A549 (cell line): ENCODE measurements around the gene TENM3.

Experiments used
- CEBPB ChIP-seq, 2 experiments: fragments of >200 bp in 1 of 2; sonication (Bioruptor Twin) in 1 of 2; formaldehyde crosslinking in 1 of 2; IDR thresholded peaks; 2 replicates each; pipeline ENCODE4 v1.6.1; 2012 to 2016
- EHF ChIP-seq: fragments of 250-450 bp; sonication (Bioruptor Pico); IDR thresholded peaks from 2 replicates; pipeline ENCODE4 v1.5.0; 2020; ENCODE audit warnings: mild to moderate bottlenecking
- EP300 ChIP-seq, 2 experiments: fragments of >200 bp; sonication (Bioruptor Twin); formaldehyde crosslinking; IDR thresholded peaks; 2 replicates in 1 of 2; 3 replicates in 1 of 2; pipeline ENCODE4 v1.6.1; 2016 to 2017
- ESRRA ChIP-seq: fragments of 150-350 bp; IDR thresholded peaks from 2 replicates; pipeline ENCODE4 v1.6.1; 2014; ENCODE audit warnings: mild to moderate bottlenecking, low read length, borderline replicate concordance
- JUNB ChIP-seq: fragments of >200 bp; sonication (Bioruptor Twin); formaldehyde crosslinking; IDR thresholded peaks from 2 replicates; pipeline ENCODE4 v1.6.1; 2016
- KDM5A ChIP-seq: fragments of 200-600 bp; sonication (generic); IDR thresholded peaks from 2 replicates; pipeline ENCODE4 v1.6.1; 2016; ENCODE audit warnings: antibody characterized with exemption, mild to moderate bottlenecking
- MAFK ChIP-seq: fragments of 450-650 bp; IDR thresholded peaks from 2 replicates; pipeline ENCODE4 v1.6.1; 2014; ENCODE audit not compliant: partially characterized antibody
- NPAS2 ChIP-seq: fragments of 250-450 bp; sonication (Bioruptor Pico); IDR thresholded peaks from 2 replicates; pipeline ENCODE4 v1.8.0; 2022; ENCODE audit warnings: mild to moderate bottlenecking, moderate library complexity, borderline replicate concordance
- POLR2A ChIP-seq: IDR thresholded peaks from 2 replicates; pipeline ENCODE4 v1.6.1; 2012; ENCODE audit warnings: mild to moderate bottlenecking, low read length
- POLR2AphosphoS2 ChIP-seq: conservative IDR thresholded peaks from 2 replicates; pipeline ENCODE4 v1.6.1; 2012; ENCODE audit warnings: low read length, improper control_type of control experiment, inconsistent platforms
- RNF2 ChIP-seq: fragments of 200-600 bp; sonication (generic); IDR thresholded peaks from 2 replicates; pipeline ENCODE4 v1.6.1; 2016; ENCODE audit warnings: low read depth, mild to moderate bottlenecking, antibody characterized with exemption, moderate library complexity, borderline replicate concordance
- TF ChIP-seq, protein P1 (sequence below): fragments of >200 bp; sonication (Bioruptor Twin); formaldehyde crosslinking; IDR thresholded peaks from 3 replicates; pipeline ENCODE4 v1.5.1; 2016

- TF ChIP-seq MAFK (no peak), KDM5A (no peak), POLR2A (no peak), CEBPB (IDR thresholded peaks at IDR 0.05) (no peak), NPAS2 (CRISPR knock-in tag) (no peak), ESRRA (no peak), RNF2 (no peak), EP300 (IDR thresholded peaks at IDR 0.05) (no peak), POLR2AphosphoS2 (no peak), JUNB (no peak), EHF (CRISPR knock-in tag) (no peak)
- TF ChIP-seq, protein P1, sequence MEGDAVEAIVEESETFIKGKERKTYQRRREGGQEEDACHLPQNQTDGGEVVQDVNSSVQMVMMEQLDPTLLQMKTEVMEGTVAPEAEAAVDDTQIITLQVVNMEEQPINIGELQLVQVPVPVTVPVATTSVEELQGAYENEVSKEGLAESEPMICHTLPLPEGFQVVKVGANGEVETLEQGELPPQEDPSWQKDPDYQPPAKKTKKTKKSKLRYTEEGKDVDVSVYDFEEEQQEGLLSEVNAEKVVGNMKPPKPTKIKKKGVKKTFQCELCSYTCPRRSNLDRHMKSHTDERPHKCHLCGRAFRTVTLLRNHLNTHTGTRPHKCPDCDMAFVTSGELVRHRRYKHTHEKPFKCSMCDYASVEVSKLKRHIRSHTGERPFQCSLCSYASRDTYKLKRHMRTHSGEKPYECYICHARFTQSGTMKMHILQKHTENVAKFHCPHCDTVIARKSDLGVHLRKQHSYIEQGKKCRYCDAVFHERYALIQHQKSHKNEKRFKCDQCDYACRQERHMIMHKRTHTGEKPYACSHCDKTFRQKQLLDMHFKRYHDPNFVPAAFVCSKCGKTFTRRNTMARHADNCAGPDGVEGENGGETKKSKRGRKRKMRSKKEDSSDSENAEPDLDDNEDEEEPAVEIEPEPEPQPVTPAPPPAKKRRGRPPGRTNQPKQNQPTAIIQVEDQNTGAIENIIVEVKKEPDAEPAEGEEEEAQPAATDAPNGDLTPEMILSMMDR = no peak
Observed at GRCh38 chr4:182624281-182624680, 381.1 kb downstream of the TENM3 start.
